Ishikawa (cell line): Measurements from ENCODE around the gene AKAP6.

Experiments used
- CEBPB ChIP-seq: IDR thresholded peaks from 2 replicates; pipeline ENCODE4 v1.6.1; 2012
- CREB1 ChIP-seq: IDR thresholded peaks from 2 replicates; pipeline ENCODE4 v1.6.1; 2012; ENCODE audit warnings: low read depth
- EP300 ChIP-seq: IDR thresholded peaks from 2 replicates; pipeline ENCODE4 v1.6.1; 2012; ENCODE audit warnings: borderline replicate concordance
- FOXM1 ChIP-seq: IDR thresholded peaks from 2 replicates; pipeline ENCODE4 v1.6.1; 2012; ENCODE audit warnings: low read depth, borderline replicate concordance
- NFIC ChIP-seq: IDR thresholded peaks from 2 replicates; pipeline ENCODE4 v1.6.1; 2012
- RAD21 ChIP-seq: IDR thresholded peaks from 2 replicates; pipeline ENCODE4 v1.6.1; 2012; ENCODE audit warnings: low read depth
- TAF1 ChIP-seq: IDR thresholded peaks from 2 replicates; pipeline ENCODE4 v1.6.1; 2012; ENCODE audit warnings: low read depth, mild to moderate bottlenecking
- TCF12 ChIP-seq: IDR thresholded peaks from 2 replicates; pipeline ENCODE4 v1.6.1; 2012; ENCODE audit warnings: low read depth
- TEAD4 ChIP-seq: IDR thresholded peaks from 2 replicates; pipeline ENCODE4 v1.6.1; 2012
- YY1 ChIP-seq: IDR thresholded peaks from 2 replicates; pipeline ENCODE4 v1.6.1; 2012; ENCODE audit warnings: low read depth
- ZBTB7A ChIP-seq: IDR thresholded peaks from 2 replicates; pipeline ENCODE4 v1.6.1; 2012; ENCODE audit warnings: low read depth
- TF ChIP-seq, protein P1 (sequence below): IDR thresholded peaks from 2 replicates; pipeline ENCODE4 v1.6.1; 2012; ENCODE audit warnings: low read depth, mild to moderate bottlenecking
- TF ChIP-seq, protein P2 (sequence below): IDR thresholded peaks from 2 replicates; pipeline ENCODE4 v1.6.1; 2012
- TF ChIP-seq, protein P3 (sequence below): IDR thresholded peaks from 2 replicates; pipeline ENCODE4 v1.6.1; 2012

DNA sequence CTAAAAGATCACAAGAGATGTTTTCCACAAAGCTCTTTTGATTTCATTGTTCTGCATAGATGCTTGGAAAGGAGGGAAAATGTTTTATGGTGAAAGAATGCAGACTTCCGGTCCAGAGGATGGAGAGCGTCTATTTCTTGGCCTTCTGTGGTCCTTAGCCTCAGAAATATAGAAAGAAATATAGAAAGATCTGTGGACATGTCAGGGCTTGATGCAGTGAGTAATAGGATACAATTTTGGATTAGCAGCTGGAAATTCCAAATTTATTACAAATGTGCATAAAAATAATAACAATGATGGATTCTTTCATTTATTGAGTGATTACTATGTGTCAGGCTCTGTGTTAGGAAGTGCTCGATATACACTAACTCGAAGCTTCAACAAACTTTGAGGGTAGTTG is 20.2 kb downstream of the AKAP6 start:
- TF ChIP-seq TCF12: no peak
- TF ChIP-seq, protein P1, sequence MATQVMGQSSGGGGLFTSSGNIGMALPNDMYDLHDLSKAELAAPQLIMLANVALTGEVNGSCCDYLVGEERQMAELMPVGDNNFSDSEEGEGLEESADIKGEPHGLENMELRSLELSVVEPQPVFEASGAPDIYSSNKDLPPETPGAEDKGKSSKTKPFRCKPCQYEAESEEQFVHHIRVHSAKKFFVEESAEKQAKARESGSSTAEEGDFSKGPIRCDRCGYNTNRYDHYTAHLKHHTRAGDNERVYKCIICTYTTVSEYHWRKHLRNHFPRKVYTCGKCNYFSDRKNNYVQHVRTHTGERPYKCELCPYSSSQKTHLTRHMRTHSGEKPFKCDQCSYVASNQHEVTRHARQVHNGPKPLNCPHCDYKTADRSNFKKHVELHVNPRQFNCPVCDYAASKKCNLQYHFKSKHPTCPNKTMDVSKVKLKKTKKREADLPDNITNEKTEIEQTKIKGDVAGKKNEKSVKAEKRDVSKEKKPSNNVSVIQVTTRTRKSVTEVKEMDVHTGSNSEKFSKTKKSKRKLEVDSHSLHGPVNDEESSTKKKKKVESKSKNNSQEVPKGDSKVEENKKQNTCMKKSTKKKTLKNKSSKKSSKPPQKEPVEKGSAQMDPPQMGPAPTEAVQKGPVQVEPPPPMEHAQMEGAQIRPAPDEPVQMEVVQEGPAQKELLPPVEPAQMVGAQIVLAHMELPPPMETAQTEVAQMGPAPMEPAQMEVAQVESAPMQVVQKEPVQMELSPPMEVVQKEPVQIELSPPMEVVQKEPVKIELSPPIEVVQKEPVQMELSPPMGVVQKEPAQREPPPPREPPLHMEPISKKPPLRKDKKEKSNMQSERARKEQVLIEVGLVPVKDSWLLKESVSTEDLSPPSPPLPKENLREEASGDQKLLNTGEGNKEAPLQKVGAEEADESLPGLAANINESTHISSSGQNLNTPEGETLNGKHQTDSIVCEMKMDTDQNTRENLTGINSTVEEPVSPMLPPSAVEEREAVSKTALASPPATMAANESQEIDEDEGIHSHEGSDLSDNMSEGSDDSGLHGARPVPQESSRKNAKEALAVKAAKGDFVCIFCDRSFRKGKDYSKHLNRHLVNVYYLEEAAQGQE: no peak
- TF ChIP-seq, protein P2, sequence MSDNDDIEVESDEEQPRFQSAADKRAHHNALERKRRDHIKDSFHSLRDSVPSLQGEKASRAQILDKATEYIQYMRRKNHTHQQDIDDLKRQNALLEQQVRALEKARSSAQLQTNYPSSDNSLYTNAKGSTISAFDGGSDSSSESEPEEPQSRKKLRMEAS: no peak
- no peak for TF ChIP-seq YY1
- no peak for TF ChIP-seq ZBTB7A
- TF ChIP-seq TEAD4: no peak
- no peak for TF ChIP-seq RAD21
- TF ChIP-seq FOXM1: no peak
- TF ChIP-seq CREB1: no peak
- no peak for TF ChIP-seq EP300
- no peak for TF ChIP-seq CEBPB
- no peak for TF ChIP-seq TAF1
- TF ChIP-seq NFIC: no peak
- TF ChIP-seq, protein P3, sequence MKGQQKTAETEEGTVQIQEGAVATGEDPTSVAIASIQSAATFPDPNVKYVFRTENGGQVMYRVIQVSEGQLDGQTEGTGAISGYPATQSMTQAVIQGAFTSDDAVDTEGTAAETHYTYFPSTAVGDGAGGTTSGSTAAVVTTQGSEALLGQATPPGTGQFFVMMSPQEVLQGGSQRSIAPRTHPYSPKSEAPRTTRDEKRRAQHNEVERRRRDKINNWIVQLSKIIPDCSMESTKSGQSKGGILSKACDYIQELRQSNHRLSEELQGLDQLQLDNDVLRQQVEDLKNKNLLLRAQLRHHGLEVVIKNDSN: no peak
